ENCODE measurements around the gene MLIP.

The MLIP gene

GRCh38 chr6:54285595-54285994 is 174.4 kb downstream of the MLIP start:
- DNase-seq (ENCODE audit: low spot score) = no peak

- DNase-seq (ENCODE audit: low spot score) = no peak
Measured at GRCh38 chr6:54286141-54286540, 174.9 kb downstream of the MLIP start.

DNA sequence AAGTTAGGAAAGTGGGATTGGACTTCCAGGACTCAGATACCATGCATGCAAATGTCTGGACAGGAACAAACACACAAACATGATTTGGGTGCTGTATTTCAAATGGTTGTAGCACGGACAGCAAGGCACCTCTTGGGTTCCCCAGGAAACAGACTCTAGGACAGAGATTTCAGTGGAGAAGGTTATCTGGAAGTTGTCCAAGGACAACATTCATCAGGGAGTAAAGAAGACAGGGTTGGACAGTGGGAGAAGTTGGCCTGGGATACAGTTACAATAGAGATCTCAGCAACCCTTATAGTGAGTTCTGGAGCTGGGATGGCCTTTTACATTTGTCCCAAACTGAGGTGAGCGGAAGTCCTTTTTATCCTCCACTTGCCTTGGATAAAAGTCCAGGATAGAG is 177.2 kb downstream of the MLIP start:
- no peak for DNase-seq (ENCODE audit: low spot score)

DNA sequence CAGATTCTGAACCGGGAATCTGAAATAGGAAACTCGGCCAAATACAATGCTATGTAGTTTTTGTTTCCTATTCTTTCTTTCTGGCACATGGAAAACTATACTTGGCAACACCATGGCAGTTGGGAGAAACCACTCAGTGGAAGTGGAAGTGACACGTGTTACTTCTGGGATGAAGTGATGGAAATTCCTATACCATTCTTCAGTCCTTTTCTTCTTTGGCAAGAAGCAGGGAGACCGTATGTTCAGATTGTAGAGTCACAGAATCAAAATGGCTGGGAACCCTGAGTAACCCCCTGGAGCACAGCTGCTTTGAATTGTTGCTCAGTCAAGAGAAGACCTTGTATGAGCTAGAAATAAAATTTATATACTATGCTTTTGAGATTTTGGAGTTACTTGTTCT is 178.2 kb downstream of the MLIP start:
- DNase-seq (ENCODE audit: low spot score) = no peak

- DNase-seq (ENCODE audit: low spot score) = no peak
Measured at GRCh38 chr6:54291146-54291545, 179.9 kb downstream of the MLIP start.

DNA sequence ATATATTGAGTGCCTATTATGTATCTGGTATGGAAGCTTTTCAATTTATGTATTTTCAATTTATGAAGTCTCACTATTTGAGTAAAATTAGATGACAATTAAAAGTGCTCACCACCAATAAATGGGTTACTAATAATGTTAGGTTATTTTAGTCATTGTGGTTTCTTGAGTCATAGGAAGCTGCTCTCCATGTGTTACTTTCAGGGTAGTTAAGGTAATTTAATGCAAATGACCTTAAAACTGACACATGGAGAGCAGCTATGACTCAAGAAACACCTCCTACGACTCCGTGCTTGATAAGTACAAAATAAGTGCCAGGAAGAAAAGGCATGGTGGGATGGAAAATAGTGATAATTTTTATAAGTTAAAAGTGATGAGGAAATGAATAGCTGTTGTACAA is 180.5 kb downstream of the MLIP start:
- no peak for DNase-seq (ENCODE audit: low spot score)

DNA sequence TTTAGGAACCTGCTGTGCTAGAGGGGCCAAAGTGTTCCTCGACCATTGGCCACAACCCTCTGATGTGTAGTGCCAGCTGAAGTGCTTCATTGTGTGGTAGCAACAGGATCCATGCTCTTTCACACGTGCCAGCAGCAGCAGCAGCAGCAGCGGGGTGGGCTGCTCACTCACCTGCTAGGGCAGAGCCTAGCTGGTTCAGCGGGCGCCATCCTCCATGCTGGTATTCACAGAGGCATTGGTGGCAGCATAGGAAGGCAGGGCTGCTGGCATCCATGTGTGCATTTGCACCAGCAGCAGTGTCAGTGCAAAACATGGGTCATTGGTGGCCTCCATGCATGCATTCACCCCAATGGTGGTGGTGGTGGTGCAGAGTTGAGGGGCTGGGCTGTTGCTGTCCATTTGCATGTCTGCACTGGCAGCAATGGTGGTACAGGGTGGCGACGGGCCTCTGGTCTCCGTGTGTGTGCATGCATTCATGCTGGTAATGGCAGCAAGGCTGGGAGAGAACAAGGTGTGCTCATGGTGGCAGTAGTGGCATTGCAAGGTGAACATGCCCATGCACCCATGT is 183.8 kb downstream of the MLIP start:
- no peak for DNase-seq (ENCODE audit: low spot score)

DNA sequence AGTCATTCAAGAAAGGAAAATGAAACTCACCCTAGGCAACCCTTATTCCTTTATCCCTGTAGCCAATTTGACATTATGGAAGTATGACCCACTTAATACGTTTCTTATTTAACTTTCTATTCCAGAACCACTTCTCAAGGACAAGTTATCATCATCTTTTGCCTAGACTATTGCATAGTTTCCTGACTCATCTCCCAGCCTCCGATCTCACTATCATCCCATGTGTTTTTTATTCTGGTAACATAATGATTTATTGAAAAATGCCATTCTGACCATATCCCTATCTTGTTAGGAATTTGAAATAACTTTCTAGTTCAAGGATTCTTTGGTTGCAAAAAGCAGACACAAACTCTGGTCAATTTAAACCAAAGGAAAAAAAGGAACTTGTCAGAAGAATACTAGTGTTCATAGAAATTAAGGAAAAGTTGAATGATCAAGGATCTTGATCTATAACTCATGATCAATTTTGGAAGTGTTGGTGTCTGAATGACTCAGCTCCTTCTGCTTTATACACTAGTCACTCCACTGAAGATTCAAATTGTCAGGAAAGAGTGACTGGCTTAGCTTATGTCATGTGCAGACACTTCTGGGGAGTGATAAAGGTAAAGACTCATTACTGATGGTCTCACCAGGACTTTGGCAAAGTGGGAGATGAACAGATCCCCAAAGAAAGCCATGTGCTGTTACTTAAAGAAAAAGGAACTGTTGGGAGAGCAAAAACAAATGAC is 188.5 kb downstream of the MLIP start:
- DNase-seq (ENCODE audit: low spot score) = no peak

- DNase-seq (ENCODE audit: low spot score) = no peak
Measured at GRCh38 chr6:54301770-54302169, 190.5 kb downstream of the MLIP start.

DNA sequence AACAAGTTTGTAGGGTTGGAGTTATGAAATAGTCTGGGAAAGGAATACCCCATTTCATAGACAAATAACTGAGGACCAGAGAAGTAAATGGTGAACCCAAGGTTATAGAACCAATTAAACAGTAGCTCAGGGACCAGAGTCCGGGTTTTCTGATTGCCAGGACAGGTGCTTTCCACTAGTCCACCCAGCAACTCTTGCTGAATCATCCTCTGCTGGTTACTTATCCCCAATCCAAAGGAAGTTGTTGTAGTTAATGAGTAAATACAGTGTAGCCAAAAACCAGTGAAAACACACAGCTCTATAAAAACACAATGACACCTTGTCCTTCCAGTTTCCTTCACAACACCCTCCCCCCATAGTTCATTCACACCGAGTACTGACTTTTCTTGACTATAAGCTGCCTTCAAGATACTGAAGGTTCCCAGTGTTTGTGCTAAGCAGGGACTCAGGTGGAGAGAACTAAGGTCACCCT is 196.2 kb downstream of the MLIP start:
- peak; percentile 13 for DNase-seq (ENCODE audit: low spot score)

DNA sequence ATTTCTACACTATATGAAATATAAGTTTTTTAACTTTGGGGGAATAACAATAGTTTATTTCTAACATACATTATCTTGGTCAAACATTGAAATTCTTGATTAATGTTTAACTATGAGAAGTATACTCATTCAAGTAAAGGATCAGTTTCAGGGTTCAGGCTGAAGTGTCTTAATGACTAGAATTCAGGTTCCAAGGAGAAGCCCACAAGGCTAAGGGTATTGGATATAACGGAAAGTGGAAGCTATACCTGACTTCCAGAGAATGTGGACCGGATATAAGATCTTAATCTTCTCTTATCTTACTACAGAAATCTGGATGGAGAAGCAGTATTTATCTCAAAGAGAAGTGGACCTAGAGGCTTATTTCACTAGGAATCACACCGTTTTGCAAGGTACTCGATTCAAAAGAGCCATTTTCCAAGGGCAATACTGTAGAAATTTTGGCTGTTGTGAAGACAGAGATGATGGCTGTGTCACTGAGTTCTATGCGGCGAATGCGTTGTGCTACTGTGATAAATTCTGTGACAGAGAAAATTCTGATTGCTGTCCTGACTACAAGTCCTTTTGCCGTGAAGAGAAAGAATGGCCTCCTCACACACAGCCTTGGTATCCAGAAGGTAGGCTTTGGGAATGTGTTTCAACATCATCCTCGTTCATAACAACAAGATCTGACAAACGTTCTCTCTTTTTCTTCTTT is 197.2 kb downstream of the MLIP start, which contains the start of gene TINAG:
TSS of gene TINAG (plus strand) at position 153 of the 697 bp plus-strand sequence. CDS start at position 263, 110 bp downstream.
- DNase-seq (ENCODE audit: low spot score) = no peak

GRCh38 chr6:54308986-54309315 is 197.7 kb downstream of the MLIP start:
- no peak for DNase-seq (ENCODE audit: low spot score)

- DNase-seq (ENCODE audit: low spot score) = no peak
Measured at GRCh38 chr6:54310377-54311152, 199.3 kb downstream of the MLIP start.

DNA sequence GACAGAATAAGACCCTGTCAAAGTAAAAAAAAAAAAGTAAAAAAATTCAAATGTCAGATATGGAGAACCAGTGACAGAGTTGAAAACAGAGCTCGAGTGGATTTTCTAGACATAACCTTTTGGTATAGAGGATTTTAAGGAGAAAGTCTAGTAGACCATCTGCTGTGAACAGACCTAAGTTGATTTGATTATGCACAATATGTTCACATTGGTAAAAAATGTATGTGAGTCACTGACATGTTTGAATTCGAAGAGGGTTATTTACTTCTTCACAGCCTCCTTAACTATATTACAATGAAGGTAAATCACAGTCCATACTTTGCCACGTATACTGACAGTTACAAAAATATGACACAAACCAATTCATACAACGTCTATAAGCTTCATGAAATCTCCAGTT is 204.4 kb downstream of the MLIP start:
- DNase-seq (ENCODE audit: low spot score) = no peak

All from HuH-7 (cell line).